Measurements from ENCODE around the gene TAB2. TPM values are rescaled to one million over a fixed set of nuclear protein-coding genes. Genes with fewer than 3 reads are reported as not detected.

TAB2 gene
- total RNA-seq, 1 experiment from 2014 or later = 55.6 TPM

GRCh38 chr6:149448821-149449453 is 131.4 kb downstream of the TAB2 start (continued):
- TF ChIP-seq PREB (CRISPR knock-in tag; IDR thresholded peaks at IDR 0.05; ENCODE audit: borderline replicate concordance) (no peak), TP53 (CRISPR knock-in tag; IDR thresholded peaks at IDR 0.05) (no peak)

- Mint-ChIP-seq H3K4me3 (peak overlapping the region; percentile 65), H3K27ac (no peak overlapping the region), H3K4me1 (no peaks in the 10 kb centered on the region), H3K9me3 (no peaks in the 10 kb centered on the region), H3K27me3 (ENCODE audit: low read depth) (peaks cover 47% of the 10 kb centered on the region), H3K36me3 (no peaks in the 10 kb centered on the region)
- POLR2A ChIA-PET = no interaction called here
- CTCF ChIA-PET = interaction anchor here (0.6 to 2.0 kb wide), 2 partner anchors 18 to 248 kb away, joined by 5 to 9 read pairs; no protein-coding TSS in a partner anchor
- no peak for DNase-seq (ENCODE audit: low spot score)
- no peak for ATAC-seq
- TF ChIP-seq PREB (CRISPR knock-in tag; IDR thresholded peaks at IDR 0.05; ENCODE audit: borderline replicate concordance) (no peak), AFF4 (CRISPR knock-in tag; IDR thresholded peaks at IDR 0.05; ENCODE audit: borderline replicate concordance) (no peak), JUN (CRISPR knock-in tag; IDR thresholded peaks at IDR 0.05) (no peak), CBFB (CRISPR knock-in tag; IDR thresholded peaks at IDR 0.05; ENCODE audit: low read depth) (no peak), GABPB1 (CRISPR knock-in tag; IDR thresholded peaks at IDR 0.05) (no peak), E2F5 (CRISPR knock-in tag; IDR thresholded peaks at IDR 0.05) (no peak)
- TF ChIP-seq, protein P1, sequence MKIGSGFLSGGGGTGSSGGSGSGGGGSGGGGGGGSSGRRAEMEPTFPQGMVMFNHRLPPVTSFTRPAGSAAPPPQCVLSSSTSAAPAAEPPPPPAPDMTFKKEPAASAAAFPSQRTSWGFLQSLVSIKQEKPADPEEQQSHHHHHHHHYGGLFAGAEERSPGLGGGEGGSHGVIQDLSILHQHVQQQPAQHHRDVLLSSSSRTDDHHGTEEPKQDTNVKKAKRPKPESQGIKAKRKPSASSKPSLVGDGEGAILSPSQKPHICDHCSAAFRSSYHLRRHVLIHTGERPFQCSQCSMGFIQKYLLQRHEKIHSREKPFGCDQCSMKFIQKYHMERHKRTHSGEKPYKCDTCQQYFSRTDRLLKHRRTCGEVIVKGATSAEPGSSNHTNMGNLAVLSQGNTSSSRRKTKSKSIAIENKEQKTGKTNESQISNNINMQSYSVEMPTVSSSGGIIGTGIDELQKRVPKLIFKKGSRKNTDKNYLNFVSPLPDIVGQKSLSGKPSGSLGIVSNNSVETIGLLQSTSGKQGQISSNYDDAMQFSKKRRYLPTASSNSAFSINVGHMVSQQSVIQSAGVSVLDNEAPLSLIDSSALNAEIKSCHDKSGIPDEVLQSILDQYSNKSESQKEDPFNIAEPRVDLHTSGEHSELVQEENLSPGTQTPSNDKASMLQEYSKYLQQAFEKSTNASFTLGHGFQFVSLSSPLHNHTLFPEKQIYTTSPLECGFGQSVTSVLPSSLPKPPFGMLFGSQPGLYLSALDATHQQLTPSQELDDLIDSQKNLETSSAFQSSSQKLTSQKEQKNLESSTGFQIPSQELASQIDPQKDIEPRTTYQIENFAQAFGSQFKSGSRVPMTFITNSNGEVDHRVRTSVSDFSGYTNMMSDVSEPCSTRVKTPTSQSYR (CRISPR knock-in tag; IDR thresholded peaks at IDR 0.05) = no peak
- TF ChIP-seq, protein P2, sequence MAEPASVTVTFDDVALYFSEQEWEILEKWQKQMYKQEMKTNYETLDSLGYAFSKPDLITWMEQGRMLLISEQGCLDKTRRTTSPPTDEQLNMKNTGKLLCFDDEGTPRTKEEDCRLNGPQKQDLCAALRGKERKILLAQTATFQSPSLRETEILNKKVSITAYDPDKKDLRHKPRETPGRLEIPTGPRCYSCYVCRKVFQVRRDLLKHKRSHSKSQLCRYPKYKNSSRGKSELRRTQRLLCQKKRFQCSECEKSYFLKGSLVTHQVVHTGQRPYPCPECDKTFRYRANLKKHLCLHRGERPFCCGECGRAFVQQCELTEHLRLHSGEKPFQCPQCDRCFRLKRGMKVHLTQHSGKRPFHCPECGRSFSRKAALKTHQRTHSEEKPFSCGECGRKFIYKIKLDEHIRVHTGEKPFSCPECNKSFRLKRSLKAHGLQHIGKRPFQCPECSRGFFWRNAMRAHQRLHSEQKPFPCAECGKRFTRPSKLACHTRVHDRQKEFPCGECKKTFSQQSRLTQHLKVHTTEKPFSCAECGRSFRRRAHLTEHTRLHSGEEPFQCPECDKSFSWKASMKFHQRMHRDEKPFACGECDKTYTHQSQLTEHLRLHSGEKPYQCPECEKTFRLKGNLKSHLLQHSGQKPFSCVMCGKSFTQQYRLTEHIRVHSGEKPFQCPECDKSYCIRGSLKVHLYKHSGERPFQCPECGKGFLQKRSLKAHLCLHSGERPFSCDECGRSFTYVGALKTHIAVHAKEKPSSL (CRISPR knock-in tag; conservative IDR thresholded peaks at IDR 0.05) = no peak
- TF ChIP-seq, protein P3, sequence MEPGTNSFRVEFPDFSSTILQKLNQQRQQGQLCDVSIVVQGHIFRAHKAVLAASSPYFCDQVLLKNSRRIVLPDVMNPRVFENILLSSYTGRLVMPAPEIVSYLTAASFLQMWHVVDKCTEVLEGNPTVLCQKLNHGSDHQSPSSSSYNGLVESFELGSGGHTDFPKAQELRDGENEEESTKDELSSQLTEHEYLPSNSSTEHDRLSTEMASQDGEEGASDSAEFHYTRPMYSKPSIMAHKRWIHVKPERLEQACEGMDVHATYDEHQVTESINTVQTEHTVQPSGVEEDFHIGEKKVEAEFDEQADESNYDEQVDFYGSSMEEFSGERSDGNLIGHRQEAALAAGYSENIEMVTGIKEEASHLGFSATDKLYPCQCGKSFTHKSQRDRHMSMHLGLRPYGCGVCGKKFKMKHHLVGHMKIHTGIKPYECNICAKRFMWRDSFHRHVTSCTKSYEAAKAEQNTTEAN (CRISPR knock-in tag; IDR thresholded peaks at IDR 0.05) = no peak
- TF ChIP-seq, protein P4, sequence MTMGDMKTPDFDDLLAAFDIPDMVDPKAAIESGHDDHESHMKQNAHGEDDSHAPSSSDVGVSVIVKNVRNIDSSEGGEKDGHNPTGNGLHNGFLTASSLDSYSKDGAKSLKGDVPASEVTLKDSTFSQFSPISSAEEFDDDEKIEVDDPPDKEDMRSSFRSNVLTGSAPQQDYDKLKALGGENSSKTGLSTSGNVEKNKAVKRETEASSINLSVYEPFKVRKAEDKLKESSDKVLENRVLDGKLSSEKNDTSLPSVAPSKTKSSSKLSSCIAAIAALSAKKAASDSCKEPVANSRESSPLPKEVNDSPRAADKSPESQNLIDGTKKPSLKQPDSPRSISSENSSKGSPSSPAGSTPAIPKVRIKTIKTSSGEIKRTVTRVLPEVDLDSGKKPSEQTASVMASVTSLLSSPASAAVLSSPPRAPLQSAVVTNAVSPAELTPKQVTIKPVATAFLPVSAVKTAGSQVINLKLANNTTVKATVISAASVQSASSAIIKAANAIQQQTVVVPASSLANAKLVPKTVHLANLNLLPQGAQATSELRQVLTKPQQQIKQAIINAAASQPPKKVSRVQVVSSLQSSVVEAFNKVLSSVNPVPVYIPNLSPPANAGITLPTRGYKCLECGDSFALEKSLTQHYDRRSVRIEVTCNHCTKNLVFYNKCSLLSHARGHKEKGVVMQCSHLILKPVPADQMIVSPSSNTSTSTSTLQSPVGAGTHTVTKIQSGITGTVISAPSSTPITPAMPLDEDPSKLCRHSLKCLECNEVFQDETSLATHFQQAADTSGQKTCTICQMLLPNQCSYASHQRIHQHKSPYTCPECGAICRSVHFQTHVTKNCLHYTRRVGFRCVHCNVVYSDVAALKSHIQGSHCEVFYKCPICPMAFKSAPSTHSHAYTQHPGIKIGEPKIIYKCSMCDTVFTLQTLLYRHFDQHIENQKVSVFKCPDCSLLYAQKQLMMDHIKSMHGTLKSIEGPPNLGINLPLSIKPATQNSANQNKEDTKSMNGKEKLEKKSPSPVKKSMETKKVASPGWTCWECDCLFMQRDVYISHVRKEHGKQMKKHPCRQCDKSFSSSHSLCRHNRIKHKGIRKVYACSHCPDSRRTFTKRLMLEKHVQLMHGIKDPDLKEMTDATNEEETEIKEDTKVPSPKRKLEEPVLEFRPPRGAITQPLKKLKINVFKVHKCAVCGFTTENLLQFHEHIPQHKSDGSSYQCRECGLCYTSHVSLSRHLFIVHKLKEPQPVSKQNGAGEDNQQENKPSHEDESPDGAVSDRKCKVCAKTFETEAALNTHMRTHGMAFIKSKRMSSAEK (CRISPR knock-in tag; IDR thresholded peaks at IDR 0.05; ENCODE audit: borderline replicate concordance) = no peak
Observed at GRCh38 chr6:149449831-149450678, 132.5 kb downstream of the TAB2 start.

Measured in WTC11 (cell line).